ENCODE data around the gene CAMK2B.

DNA sequence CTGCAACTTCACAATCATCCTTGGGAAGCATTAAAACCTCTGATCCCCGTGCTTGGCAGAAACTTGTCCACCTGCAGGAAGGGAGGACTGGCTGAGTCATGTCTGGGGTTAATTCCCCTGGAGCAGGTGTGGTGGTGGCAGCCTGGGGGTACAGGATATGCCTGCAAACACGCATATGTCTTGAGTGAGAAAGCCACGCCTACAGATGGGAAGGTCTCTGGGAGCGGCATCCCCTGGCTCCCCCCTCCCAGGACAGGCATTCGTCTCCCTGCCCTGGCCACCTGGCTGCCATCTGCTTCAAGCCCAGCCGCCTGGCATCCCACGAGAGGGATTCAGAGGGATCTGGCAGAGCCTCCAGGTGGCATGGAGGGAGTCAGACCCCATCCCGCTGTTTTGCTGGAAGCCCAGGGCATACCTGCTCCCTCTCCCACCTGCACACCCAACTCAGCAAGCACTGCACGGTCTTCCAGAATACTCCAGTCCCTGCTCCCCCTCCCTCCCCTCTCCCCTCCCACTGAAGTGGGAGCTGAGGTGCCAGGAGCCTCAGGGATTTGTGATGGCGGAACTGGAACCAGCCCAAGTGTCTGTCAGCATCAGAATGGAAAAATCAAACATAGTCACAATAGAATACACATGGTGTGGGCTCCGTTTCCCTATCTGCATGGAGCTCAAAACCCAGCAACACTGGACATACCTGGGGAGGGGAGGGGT, 61.0 kb downstream of the CAMK2B start:
- no peak for TF ChIP-seq POLR2A (IDR thresholded peaks at IDR 0.05)
- TF ChIP-seq, protein P1, sequence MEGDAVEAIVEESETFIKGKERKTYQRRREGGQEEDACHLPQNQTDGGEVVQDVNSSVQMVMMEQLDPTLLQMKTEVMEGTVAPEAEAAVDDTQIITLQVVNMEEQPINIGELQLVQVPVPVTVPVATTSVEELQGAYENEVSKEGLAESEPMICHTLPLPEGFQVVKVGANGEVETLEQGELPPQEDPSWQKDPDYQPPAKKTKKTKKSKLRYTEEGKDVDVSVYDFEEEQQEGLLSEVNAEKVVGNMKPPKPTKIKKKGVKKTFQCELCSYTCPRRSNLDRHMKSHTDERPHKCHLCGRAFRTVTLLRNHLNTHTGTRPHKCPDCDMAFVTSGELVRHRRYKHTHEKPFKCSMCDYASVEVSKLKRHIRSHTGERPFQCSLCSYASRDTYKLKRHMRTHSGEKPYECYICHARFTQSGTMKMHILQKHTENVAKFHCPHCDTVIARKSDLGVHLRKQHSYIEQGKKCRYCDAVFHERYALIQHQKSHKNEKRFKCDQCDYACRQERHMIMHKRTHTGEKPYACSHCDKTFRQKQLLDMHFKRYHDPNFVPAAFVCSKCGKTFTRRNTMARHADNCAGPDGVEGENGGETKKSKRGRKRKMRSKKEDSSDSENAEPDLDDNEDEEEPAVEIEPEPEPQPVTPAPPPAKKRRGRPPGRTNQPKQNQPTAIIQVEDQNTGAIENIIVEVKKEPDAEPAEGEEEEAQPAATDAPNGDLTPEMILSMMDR (IDR thresholded peaks at IDR 0.05 in 4 of 5, conservative IDR thresholded peaks at IDR 0.05 in 1 of 5): no peak

All from gastrocnemius medialis (tissue), 4 donors.